BLaER1 treated with 17β-estradiol and CSF1 and Interleukin-3, amounts not matched to agents 10 nM and 100 nM (cell line): ENCODE measurements around the gene MEI1.
"Not testable (repeated sequence)": the region's sequence is repeated elsewhere in the genome, so short reads cannot be mapped to it uniquely, and the experiment has no call there.

ENCODE experiments used
- H3K27ac ChIP-seq, 11 experiments: shearing (Covaris generic); formaldehyde crosslinking; 2 replicates each; pipeline ENCODE4 v1.8.1; 2022
- H3K27me3 ChIP-seq, 11 experiments: shearing (Covaris generic); formaldehyde crosslinking; 2 replicates each; pipeline ENCODE4 v1.8.1; 2022
- H3K36me3 ChIP-seq, 11 experiments: shearing (Covaris generic); formaldehyde crosslinking; 2 replicates each; pipeline ENCODE4 v1.8.1; 2022
- H3K4me1 ChIP-seq, 10 experiments: shearing (Covaris generic); formaldehyde crosslinking; 2 replicates each; pipeline ENCODE4 v1.8.1; 2022
- H3K4me2 ChIP-seq, 11 experiments: shearing (Covaris generic); formaldehyde crosslinking; 2 replicates each; pipeline ENCODE4 v1.8.1; 2022
- H3K4me3 ChIP-seq, 10 experiments: shearing (Covaris generic); formaldehyde crosslinking; 2 replicates each; pipeline ENCODE4 v1.8.1; 2022
- H3K9ac ChIP-seq, 11 experiments: shearing (Covaris generic); formaldehyde crosslinking; 2 replicates each; pipeline ENCODE4 v1.8.1; 2022
- H3K9me3 ChIP-seq, 11 experiments: shearing (Covaris generic); formaldehyde crosslinking; replicated peaks in 1 of 11; 2 replicates each; pipeline ENCODE4 v1.8.1; 2022
- H4K20me1 ChIP-seq, 11 experiments: shearing (Covaris generic); formaldehyde crosslinking; 2 replicates each; pipeline ENCODE4 v1.8.1; 2022
- Cebpa-rat ChIP-seq, 11 experiments: shearing (Covaris generic); IDR thresholded peaks; 2 replicates each; pipeline ENCODE4 v1.8.1; 2022

Gene MEI1

GRCh38 chr22:41674846-41675340 is 24.4 kb upstream of the MEI1 start:
- peaks cover 9 to 84% (median 69%) of the 10 kb centered on the region in 11 experiments; a peak in 21 of 22 replicates for H4K20me1 ChIP-seq
- H3K4me1 ChIP-seq: peaks cover 0 to 27% (median 7%) of the 10 kb centered on the region in 10 experiments; a peak in 6 of 20 replicates
- H3K36me3 ChIP-seq: peaks cover 63 to 100% (median 92%) of the 10 kb centered on the region in 11 experiments

GRCh38 chr22:41676134-41676533 is 23.2 kb upstream of the MEI1 start:
- TF ChIP-seq Cebpa-rat (IDR thresholded peaks at IDR 0.05): no peak
- Histone ChIP-seq H3K9ac (no peak overlapping the region), H3K4me2 (no peak overlapping the region), H3K9me3 (no peaks in the 10 kb centered on the region), H3K4me3 (no peak overlapping the region), H3K27ac (no peak overlapping the region), H3K4me1 (peaks cover 0 to 27% (median 8%) of the 10 kb centered on the region in 10 experiments; a peak in 8 of 20 replicates), H3K27me3 (no peaks in the 10 kb centered on the region), H4K20me1 (peaks cover 18 to 96% (median 82%) of the 10 kb centered on the region in 11 experiments; a peak in 21 of 22 replicates), H3K36me3 (peaks cover 72 to 100% (median 94%) of the 10 kb centered on the region in 11 experiments)

More at GRCh38 chr22:41674846-41675340, 24.4 kb upstream of the MEI1 start:
- no peak overlapping the region for H3K4me3 ChIP-seq
- peak overlapping the region in 3 of 11 experiments; percentile 4 to 26 (median 20); a peak in 2 of 22 replicates for H3K9ac ChIP-seq
- no peaks in the 10 kb centered on the region for H3K9me3 ChIP-seq
- no peak for TF ChIP-seq Cebpa-rat (IDR thresholded peaks at IDR 0.05)
- no peaks in the 10 kb centered on the region for H3K27me3 ChIP-seq
- H3K4me2 ChIP-seq: no peak overlapping the region
- H3K27ac ChIP-seq: no peak overlapping the region

- TF ChIP-seq Cebpa-rat (IDR thresholded peaks at IDR 0.05): no peak
- peaks cover 13 to 28% (median 21%) of the 10 kb centered on the region in 10 experiments; a peak in 18 of 20 replicates for H3K4me1 ChIP-seq
- peaks cover 28 to 100% (median 94%) of the 10 kb centered on the region in 11 experiments; a peak in 21 of 22 replicates for H4K20me1 ChIP-seq
- H3K27ac ChIP-seq: peak overlapping the region; percentile 39 to 79 (median 69); a peak in 20 of 22 replicates
- peaks cover 0 to 8% (median 0%) of the 10 kb centered on the region in 11 experiments; a peak in 2 of 22 replicates for H3K9me3 ChIP-seq
- H3K36me3 ChIP-seq: peaks cover 39 to 85% (median 66%) of the 10 kb centered on the region in 11 experiments
- peak overlapping the region; percentile 59 to 78 (median 68) for H3K4me3 ChIP-seq
- H3K27me3 ChIP-seq: no peaks in the 10 kb centered on the region
- H3K9ac ChIP-seq: peak overlapping the region; percentile 49 to 83 (median 77)
- H3K4me2 ChIP-seq: peak overlapping the region; percentile 64 to 78 (median 75)
These were observed 17.7 kb upstream of the MEI1 start for GRCh38 chr22:41681616-41682015.

- H3K9me3 ChIP-seq: peaks cover 0 to 8% (median 0%) of the 10 kb centered on the region in 11 experiments; a peak in 2 of 22 replicates
- H3K4me1 ChIP-seq: peaks cover 20 to 34% (median 27%) of the 10 kb centered on the region in 10 experiments
- H3K9ac ChIP-seq: peak overlapping the region; percentile 49 to 83 (median 77)
- H4K20me1 ChIP-seq: peaks cover 28 to 100% (median 94%) of the 10 kb centered on the region in 11 experiments; a peak in 21 of 22 replicates
- H3K4me2 ChIP-seq: peak overlapping the region; percentile 64 to 78 (median 75)
- peak overlapping the region; percentile 39 to 79 (median 69) for H3K27ac ChIP-seq
- peaks cover 35 to 79% (median 61%) of the 10 kb centered on the region in 11 experiments for H3K36me3 ChIP-seq
- no peak for TF ChIP-seq Cebpa-rat (IDR thresholded peaks at IDR 0.05)
- peak overlapping the region; percentile 59 to 78 (median 68) for H3K4me3 ChIP-seq
- H3K27me3 ChIP-seq: no peaks in the 10 kb centered on the region
These were observed 17.1 kb upstream of the MEI1 start for GRCh38 chr22:41682033-41682807.

- H3K27me3 ChIP-seq: no peaks in the 10 kb centered on the region
- H3K9me3 ChIP-seq: peaks cover 0 to 8% (median 0%) of the 10 kb centered on the region in 11 experiments; a peak in 2 of 22 replicates
- H3K4me1 ChIP-seq: peaks cover 25 to 34% (median 32%) of the 10 kb centered on the region in 10 experiments
- H3K4me2 ChIP-seq: peak overlapping the region; percentile 64 to 78 (median 75)
- peaks cover 28 to 93% (median 86%) of the 10 kb centered on the region in 11 experiments; a peak in 21 of 22 replicates for H4K20me1 ChIP-seq
- H3K36me3 ChIP-seq: peaks cover 28 to 71% (median 52%) of the 10 kb centered on the region in 11 experiments
- TF ChIP-seq Cebpa-rat (IDR thresholded peaks at IDR 0.05): no peak
- H3K4me3 ChIP-seq: peak overlapping the region; percentile 59 to 78 (median 68); a peak in 19 of 20 replicates
- peak overlapping the region in 7 of 11 experiments; percentile 39 to 79 (median 73); a peak in 10 of 22 replicates for H3K27ac ChIP-seq
- H3K9ac ChIP-seq: peak overlapping the region; percentile 49 to 83 (median 77); a peak in 17 of 22 replicates
These were observed 16.3 kb upstream of the MEI1 start for GRCh38 chr22:41683052-41683451.

GRCh38 chr22:41683616-41684015 is 15.7 kb upstream of the MEI1 start:
- Histone ChIP-seq H3K4me1 (peaks cover 20 to 34% (median 28%) of the 10 kb centered on the region in 10 experiments), H3K4me3 (no peak overlapping the region), H3K27me3 (no peaks in the 10 kb centered on the region), H3K36me3 (peaks cover 22 to 65% (median 47%) of the 10 kb centered on the region in 11 experiments), H3K4me2 (no peak overlapping the region), H3K27ac (no peak overlapping the region), H4K20me1 (peaks cover 23 to 88% (median 80%) of the 10 kb centered on the region in 11 experiments; a peak in 21 of 22 replicates), H3K9ac (no peak overlapping the region), H3K9me3 (peaks cover 0 to 8% (median 0%) of the 10 kb centered on the region in 11 experiments; a peak in 2 of 22 replicates)
- TF ChIP-seq Cebpa-rat (IDR thresholded peaks at IDR 0.05): no peak

GRCh38 chr22:41684194-41684593 is 15.1 kb upstream of the MEI1 start:
- no peaks in the 10 kb centered on the region for H3K27me3 ChIP-seq
- TF ChIP-seq Cebpa-rat (IDR thresholded peaks at IDR 0.05): no peak
- H3K27ac ChIP-seq: no peak overlapping the region
- H3K9me3 ChIP-seq: peaks cover 0 to 8% (median 0%) of the 10 kb centered on the region in 11 experiments; a peak in 2 of 22 replicates
- H3K9ac ChIP-seq: no peak overlapping the region
- H3K4me1 ChIP-seq: peaks cover 20 to 38% (median 32%) of the 10 kb centered on the region in 10 experiments
- H3K4me2 ChIP-seq: no peak overlapping the region
- no peak overlapping the region for H3K4me3 ChIP-seq
- peaks cover 16 to 59% (median 41%) of the 10 kb centered on the region in 11 experiments for H3K36me3 ChIP-seq
- H4K20me1 ChIP-seq: peaks cover 23 to 82% (median 74%) of the 10 kb centered on the region in 11 experiments; a peak in 21 of 22 replicates

- Histone ChIP-seq H3K4me1 (peaks cover 33 to 46% (median 39%) of the 10 kb centered on the region in 10 experiments), H3K36me3 (peaks cover 0 to 32% (median 21%) of the 10 kb centered on the region in 11 experiments; a peak in 13 of 22 replicates), H3K4me3 (peak overlapping the region; percentile 69 to 95 (median 80); a peak in 19 of 20 replicates), H3K27ac (peak overlapping the region in 5 of 11 experiments; percentile 93 to 96 (median 95); a peak in 7 of 22 replicates), H3K9ac (peak overlapping the region; percentile 88 to 97 (median 92); a peak in 21 of 22 replicates), H4K20me1 (peaks cover 5 to 55% (median 47%) of the 10 kb centered on the region in 11 experiments; a peak in 19 of 22 replicates), H3K4me2 (peak overlapping the region; percentile 80 to 99 (median 95))
- not testable (repeated sequence) for H3K27me3 ChIP-seq, H3K9me3 ChIP-seq
These were observed 12.4 kb upstream of the MEI1 start for GRCh38 chr22:41686890-41687289.
